ENCODE measurements around the gene C12orf57. TPM values are rescaled to one million over a fixed set of nuclear protein-coding genes. Genes with fewer than 3 reads are reported as not detected.
A peak's percentile ranks its signal among the peaks of the same experiment; 100 is the strongest.

C12orf57 gene
- total RNA-seq, 2 experiments from 2014 or later, result 156 to 181 TPM

DNA sequence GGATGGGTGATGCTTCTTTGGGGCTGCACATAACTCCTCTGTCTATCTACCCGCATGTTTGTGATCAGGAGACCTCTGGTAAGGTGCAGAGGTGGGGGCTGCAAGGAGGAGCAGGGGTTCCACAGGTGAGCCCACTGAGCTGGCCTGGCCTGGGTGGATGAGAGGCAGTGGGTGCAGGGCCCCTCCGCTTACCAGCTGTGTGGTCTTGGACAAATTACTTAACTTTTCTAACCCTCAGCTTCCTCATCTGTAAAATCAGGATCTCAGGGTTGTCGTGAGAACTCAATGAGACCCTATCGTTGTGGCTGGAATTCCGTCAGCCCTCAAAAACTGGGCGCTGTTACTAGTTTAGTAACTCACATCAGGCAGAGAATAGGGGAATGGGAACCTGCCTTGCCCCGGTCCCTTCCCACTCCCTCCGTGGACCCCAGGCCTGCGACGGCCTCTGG, 14.8 kb downstream of the C12orf57 start:
- no peak for DNase-seq

DNA sequence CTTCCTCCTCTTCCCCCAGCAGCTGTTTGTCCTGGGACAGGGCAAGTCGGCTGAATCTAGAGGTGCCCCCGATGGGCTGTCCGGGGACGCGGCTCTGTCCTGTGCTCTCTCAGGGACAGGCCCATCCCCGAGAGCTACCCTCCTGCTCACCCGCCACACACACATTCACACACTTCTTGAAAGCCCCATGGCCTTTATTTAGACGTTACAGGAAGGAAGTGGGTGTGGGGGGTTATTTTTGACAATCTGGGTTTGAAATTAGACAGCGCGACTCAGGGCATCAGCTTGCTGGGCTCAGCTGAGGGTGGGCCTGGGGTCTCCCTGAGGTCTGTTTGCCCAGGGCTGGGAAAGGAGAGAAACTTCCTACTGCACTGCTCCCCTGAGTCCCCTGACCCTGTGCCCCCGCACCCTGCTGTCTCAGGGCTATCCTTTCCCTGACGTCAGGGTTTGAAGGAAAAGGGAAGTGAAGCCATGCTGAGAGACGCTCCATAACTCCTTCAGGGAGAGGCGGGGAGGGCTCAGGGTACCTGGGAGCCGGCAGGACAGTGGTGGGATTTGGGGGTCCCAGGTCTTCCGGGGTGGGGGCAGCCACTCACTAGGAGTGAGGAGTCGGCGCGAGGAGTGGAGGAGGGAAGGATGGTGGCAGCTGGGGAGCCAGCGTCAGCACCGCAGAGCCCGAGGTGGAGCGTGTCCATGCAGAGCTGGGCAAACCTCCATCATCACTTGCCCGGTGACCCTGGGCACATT, 15.4 kb downstream of the C12orf57 start:
- H3K36me3 Mint-ChIP-seq (ENCODE audit: low read depth), result peaks cover 70% of the 10 kb centered on the region
- peak overlapping the region; percentile 93 for H3K27ac Mint-ChIP-seq
- ChIA-PET CTCF (interaction anchor here (0.6 to 13.3 kb wide), 10 partner anchors 15 to 644 kb away, joined by 3 to 388 read pairs (median 4); partner anchors contain the start of genes ATN1, C12orf57, PTPN6 and RNU7-1), POLR2A (interaction anchor here (0.6 to 3.6 kb wide), 3 partner anchors 8 to 124 kb away, joined by 3 to 35 read pairs (median 3); partner anchors contain the start of genes C12orf57, PTPN6 and RNU7-1)
- H3K9me3 Mint-ChIP-seq, result no peaks in the 10 kb centered on the region
- peak overlapping the region; percentile 83 for H3K4me3 Mint-ChIP-seq
- H3K27me3 Mint-ChIP-seq, result no peaks in the 10 kb centered on the region
- H3K4me1 Mint-ChIP-seq, result peaks cover 92% of the 10 kb centered on the region
- DNase-seq, result peak; percentile 80

More for the DNA sequence above, 14.8 kb downstream of the C12orf57 start:
- H3K4me1 Mint-ChIP-seq, result peaks cover 92% of the 10 kb centered on the region
- H3K9me3 Mint-ChIP-seq, result no peaks in the 10 kb centered on the region
- peak overlapping the region; percentile 83 for H3K4me3 Mint-ChIP-seq
- ChIA-PET CTCF (interaction anchor here (1.2 to 13.3 kb wide), 6 partner anchors 15 to 155 kb away, joined by 3 to 388 read pairs (median 6); partner anchors contain the start of genes ATN1, C12orf57, PTPN6 and RNU7-1), POLR2A (interaction anchor here (0.6 to 3.6 kb wide), 4 partner anchors 8 to 124 kb away, joined by 3 to 35 read pairs (median 3); partner anchors contain the start of genes C12orf57, PTPN6 and RNU7-1)
- H3K36me3 Mint-ChIP-seq (ENCODE audit: low read depth), result peaks cover 76% of the 10 kb centered on the region
- peak overlapping the region; percentile 93 for H3K27ac Mint-ChIP-seq
- H3K27me3 Mint-ChIP-seq, result no peaks in the 10 kb centered on the region

DNA sequence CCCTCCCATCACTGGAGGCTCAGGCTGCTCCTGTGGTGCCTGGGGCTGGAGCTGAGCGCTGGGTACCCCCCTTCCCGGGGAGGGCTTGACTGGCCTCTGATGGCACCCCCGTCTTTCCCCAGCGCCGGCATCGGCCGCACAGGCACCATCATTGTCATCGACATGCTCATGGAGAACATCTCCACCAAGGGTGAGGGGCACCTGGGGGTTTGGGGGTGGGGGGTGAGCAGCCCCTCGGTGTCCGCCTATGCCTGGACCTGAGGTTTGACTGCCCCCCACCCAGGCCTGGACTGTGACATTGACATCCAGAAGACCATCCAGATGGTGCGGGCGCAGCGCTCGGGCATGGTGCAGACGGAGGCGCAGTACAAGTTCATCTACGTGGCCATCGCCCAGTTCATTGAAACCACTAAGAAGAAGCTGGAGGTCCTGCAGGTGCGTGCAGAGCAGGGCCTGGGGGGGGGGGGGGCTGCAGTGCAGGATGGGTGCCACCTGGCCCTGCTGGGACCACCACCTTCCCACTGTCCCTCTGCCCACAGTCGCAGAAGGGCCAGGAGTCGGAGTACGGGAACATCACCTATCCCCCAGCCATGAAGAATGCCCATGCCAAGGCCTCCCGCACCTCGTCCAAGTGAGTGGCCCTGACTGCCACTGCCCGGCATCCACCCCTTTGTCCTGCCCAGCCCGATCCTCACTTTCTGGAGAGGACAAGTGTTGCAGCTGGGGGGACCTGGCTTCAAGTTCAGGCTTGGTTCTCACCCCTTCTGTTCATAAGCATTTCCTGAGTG, 16.2 kb downstream of the C12orf57 start:
- peaks cover 92% of the 10 kb centered on the region for H3K4me1 Mint-ChIP-seq
- H3K36me3 Mint-ChIP-seq (ENCODE audit: low read depth), result peaks cover 65% of the 10 kb centered on the region
- peak overlapping the region; percentile 95 for H3K27ac Mint-ChIP-seq
- H3K4me3 Mint-ChIP-seq, result peak overlapping the region; percentile 83
- CTCF ChIA-PET, result interaction anchor here (0.6 to 13.3 kb wide), 12 partner anchors 16 to 643 kb away, joined by 3 to 388 read pairs (median 5); partner anchors contain the start of genes C12orf57, PTPN6, RNU7-1 and SPSB2
- H3K9me3 Mint-ChIP-seq, result no peaks in the 10 kb centered on the region
- POLR2A ChIA-PET, result interaction anchor here (1.4 to 3.6 kb wide), 3 partner anchors 9 to 15 kb away, joined by 3 to 36 read pairs (median 35); partner anchors contain the start of genes C12orf57, PTPN6 and RNU7-1
- H3K27me3 Mint-ChIP-seq, result no peaks in the 10 kb centered on the region
- DNase-seq, result no peak

DNA sequence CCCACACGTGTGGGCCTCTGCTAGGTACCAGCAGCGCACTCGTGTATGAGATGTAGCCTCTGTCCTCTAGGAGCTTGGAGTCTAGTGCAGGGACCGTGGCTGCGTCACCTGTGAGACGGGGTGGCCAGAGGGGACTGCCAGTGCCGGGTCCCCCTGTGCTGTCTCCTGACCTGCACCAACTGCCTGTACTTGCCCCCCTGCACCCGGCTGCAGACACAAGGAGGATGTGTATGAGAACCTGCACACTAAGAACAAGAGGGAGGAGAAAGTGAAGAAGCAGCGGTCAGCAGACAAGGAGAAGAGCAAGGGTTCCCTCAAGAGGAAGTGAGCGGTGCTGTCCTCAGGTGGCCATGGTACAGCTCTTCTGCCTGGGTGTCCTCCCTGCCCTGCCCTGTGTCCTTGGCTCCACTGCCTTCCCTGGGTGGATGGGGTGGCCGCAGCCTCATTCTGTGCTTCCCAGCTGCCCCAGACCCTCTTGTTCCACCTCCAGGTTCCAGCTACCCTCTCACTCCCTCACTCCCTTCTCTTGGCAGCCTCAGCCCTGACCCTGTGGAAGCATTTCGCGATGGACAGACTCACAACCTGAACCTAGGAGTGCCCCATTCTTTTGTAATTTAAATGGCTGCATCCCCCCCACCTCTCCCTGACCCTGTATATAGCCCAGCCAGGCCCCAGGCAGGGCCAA, 16.9 kb downstream of the C12orf57 start:
- Mint-ChIP-seq H3K4me1 (peaks cover 92% of the 10 kb centered on the region), H3K9me3 (no peaks in the 10 kb centered on the region), H3K36me3 (ENCODE audit: low read depth) (peaks cover 66% of the 10 kb centered on the region), H3K27ac (peak overlapping the region; percentile 95), H3K4me3 (peak overlapping the region; percentile 65), H3K27me3 (no peaks in the 10 kb centered on the region)
- CTCF ChIA-PET, result interaction anchor here (0.8 to 13.3 kb wide), 13 partner anchors 9 to 147 kb away, joined by 3 to 388 read pairs (median 4); partner anchors contain the start of genes C12orf57, PTPN6, RNU7-1 and SPSB2
- no peak for DNase-seq
- POLR2A ChIA-PET, result interaction anchor here (3.3 kb wide), 1 partner anchor 15 kb away, joined by 36 read pairs; the partner anchor contains the start of genes C12orf57 and RNU7-1

DNA sequence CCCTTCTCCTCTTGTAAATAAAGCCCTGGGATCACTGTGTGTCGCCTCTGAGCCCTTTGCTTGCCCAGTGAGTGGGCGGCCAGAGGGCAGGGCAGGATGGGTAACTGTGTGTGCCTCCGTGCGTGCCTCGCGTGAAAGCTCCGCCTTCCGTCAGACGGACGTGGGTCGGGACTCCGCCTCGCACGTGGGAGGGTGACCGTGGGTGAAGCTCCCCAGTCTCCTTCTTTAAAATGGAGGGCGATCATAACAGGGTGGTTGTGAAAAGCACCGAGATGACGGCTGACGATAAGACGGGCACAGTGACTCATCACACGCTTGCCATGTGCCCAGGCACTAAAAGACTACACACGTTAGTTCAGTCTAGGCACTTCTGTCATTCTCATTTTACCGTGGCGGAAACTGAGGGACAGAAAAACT, 17.5 kb downstream of the C12orf57 start:
- no peaks in the 10 kb centered on the region for H3K27me3 Mint-ChIP-seq
- H3K4me1 Mint-ChIP-seq, result peaks cover 90% of the 10 kb centered on the region
- H3K9me3 Mint-ChIP-seq, result no peaks in the 10 kb centered on the region
- ChIA-PET CTCF (interaction anchor here (0.6 to 13.3 kb wide), 12 partner anchors 8 to 774 kb away, joined by 3 to 388 read pairs (median 4); partner anchors contain the start of genes C12orf57, PTPN6, RNU7-1 and SPSB2), POLR2A (interaction anchor here (1.1 to 3.3 kb wide), 2 partner anchors 16 to 148 kb away, joined by 4 to 36 read pairs; partner anchors contain the start of genes C12orf57 and RNU7-1)
- peaks cover 65% of the 10 kb centered on the region for H3K36me3 Mint-ChIP-seq (ENCODE audit: low read depth)
- H3K4me3 Mint-ChIP-seq, result peak overlapping the region; percentile 65
- peak overlapping the region; percentile 95 for H3K27ac Mint-ChIP-seq
- peak; percentile 81 for DNase-seq

DNA sequence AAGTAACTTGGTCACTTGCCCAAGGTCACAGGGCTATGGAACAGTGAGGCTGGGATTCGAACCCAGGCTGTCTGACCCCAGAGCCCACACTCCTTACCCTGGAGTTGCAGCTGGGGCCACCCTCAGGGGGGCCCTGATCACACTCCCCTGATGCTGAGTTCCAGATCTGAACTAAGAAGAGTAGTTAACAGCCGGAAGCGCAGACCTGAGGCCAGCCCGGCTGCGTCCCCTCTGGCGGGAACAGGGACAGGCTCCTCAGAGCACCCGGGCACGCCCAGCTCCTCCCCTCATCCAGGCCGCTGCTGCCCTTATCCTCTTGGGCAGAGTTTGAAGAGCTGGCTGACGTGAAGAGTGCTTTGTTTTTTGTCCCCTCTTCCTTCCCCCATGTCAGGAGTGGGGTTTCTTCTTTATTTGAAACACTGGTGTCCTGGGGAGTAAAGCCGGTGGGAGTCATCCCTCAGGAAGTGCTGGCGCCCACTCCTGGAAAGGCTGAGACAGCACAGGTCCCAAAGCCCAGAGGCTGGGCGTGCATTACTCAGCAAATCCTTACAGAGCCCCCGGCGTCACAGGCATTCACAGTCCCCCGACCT, 18.0 kb downstream of the C12orf57 start:
- H3K27ac Mint-ChIP-seq, result peak overlapping the region; percentile 95
- H3K4me1 Mint-ChIP-seq, result peaks cover 87% of the 10 kb centered on the region
- H3K27me3 Mint-ChIP-seq, result no peaks in the 10 kb centered on the region
- peaks cover 63% of the 10 kb centered on the region for H3K36me3 Mint-ChIP-seq (ENCODE audit: low read depth)
- ChIA-PET CTCF (interaction anchor here (0.6 to 13.3 kb wide), 10 partner anchors 8 to 775 kb away, joined by 3 to 388 read pairs (median 6); partner anchors contain the start of genes C12orf57, PTPN6, RNU7-1 and SPSB2), POLR2A (interaction anchor here (1.1 to 3.3 kb wide), 2 partner anchors 17 to 148 kb away, joined by 4 to 36 read pairs; partner anchors contain the start of genes C12orf57 and RNU7-1)
- H3K4me3 Mint-ChIP-seq, result peak overlapping the region; percentile 65
- H3K9me3 Mint-ChIP-seq, result no peaks in the 10 kb centered on the region
- DNase-seq, result no peak

DNA sequence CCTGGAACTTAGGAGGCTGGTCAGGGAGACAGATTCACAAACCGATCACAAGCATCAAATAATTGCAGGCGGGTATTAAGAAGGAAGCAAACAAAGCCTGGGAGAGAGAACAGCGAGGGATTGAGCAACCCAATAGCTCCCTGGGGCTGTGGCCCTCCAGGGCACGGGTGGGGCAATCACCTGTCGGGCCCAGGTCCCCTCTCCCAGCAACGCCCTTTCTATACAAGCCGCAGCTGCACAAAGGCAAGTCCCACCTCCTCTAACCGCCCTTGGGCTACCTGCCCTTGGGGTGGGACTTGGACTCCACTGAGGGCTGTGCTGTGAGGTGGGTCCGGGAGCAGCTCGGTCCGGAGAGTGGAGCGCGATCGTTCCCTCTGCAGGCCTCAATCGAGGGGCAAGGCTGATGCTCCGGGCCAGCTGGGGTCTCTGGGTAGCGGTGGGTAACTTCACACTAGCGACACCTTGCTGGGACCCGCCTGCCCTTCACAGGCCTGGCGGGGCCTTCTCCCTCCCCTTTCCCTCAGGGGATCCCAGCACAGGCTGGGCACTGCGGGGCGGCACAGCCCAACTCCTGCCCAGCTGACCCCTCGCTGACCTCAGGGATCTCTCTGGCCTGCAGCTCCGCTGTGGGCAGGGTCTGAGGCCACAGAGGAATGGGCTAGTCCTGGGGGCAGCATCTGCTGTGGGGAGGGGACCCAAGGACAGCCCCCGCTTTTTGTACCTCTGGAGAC, 18.6 kb downstream of the C12orf57 start:
- Mint-ChIP-seq H3K4me1 (peaks cover 81% of the 10 kb centered on the region), H3K9me3 (no peaks in the 10 kb centered on the region), H3K36me3 (ENCODE audit: low read depth) (peaks cover 61% of the 10 kb centered on the region), H3K4me3 (peak overlapping the region; percentile 65), H3K27me3 (no peaks in the 10 kb centered on the region), H3K27ac (peak overlapping the region; percentile 95)
- ChIA-PET POLR2A (interaction anchor here (1.1 to 3.3 kb wide), 2 partner anchors 17 to 147 kb away, joined by 4 to 36 read pairs; partner anchors contain the start of genes C12orf57 and RNU7-1), CTCF (interaction anchor here (0.6 to 13.3 kb wide), 6 partner anchors 18 to 93 kb away, joined by 3 to 388 read pairs (median 12); partner anchors contain the start of genes C12orf57, PTPN6, RNU7-1 and SPSB2)
- DNase-seq, result no peak

DNA sequence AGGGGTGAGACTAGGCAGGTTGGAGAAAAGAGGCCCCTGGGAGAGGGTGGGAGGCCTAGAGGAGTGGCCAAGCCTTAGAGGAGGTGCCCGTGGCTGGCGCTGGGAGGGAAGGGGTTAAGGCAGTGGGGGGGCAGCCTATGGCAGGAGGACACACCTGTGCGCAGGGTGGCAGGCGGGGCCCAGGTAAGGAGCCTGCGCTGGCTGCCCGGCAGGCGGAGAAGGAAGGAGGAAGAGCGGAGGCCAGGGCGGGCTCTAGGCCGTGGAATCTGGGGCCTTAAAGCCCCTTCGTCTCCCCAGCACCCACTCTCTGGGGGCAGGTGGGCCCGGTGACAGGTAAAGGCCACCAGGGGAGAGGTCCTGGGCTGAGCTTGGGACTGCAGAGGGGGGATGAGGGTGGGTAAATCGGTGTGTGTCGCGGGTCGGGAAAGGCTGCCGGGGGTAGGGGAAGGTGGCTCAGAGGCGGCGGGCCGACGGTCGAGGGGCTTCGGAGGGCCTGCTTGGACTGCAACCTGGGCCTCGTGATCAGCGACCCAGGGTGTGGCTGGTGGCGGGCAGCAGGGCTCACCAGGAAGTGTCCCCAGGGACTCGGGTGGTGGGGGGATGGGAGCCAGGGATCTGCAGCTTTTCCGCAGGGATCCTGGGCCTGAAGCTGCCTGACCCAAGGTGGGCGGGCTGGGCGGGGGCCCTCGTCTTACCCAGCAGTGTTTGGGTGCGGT, 19.4 kb downstream of the C12orf57 start:
- peak overlapping the region; percentile 60 for H3K27ac Mint-ChIP-seq
- H3K36me3 Mint-ChIP-seq (ENCODE audit: low read depth), result peaks cover 58% of the 10 kb centered on the region
- H3K4me3 Mint-ChIP-seq, result no peak overlapping the region
- ChIA-PET CTCF (interaction anchor here (0.6 to 13.3 kb wide), 5 partner anchors 19 to 92 kb away, joined by 3 to 388 read pairs (median 16); partner anchors contain the start of genes C12orf57, PTPN6, RNU7-1 and SPSB2), POLR2A (interaction anchor here (3.3 kb wide), 1 partner anchor 18 kb away, joined by 36 read pairs; the partner anchor contains the start of genes C12orf57 and RNU7-1)
- H3K4me1 Mint-ChIP-seq, result peaks cover 74% of the 10 kb centered on the region
- H3K27me3 Mint-ChIP-seq, result no peaks in the 10 kb centered on the region
- DNase-seq, result no peak
- no peaks in the 10 kb centered on the region for H3K9me3 Mint-ChIP-seq

DNA sequence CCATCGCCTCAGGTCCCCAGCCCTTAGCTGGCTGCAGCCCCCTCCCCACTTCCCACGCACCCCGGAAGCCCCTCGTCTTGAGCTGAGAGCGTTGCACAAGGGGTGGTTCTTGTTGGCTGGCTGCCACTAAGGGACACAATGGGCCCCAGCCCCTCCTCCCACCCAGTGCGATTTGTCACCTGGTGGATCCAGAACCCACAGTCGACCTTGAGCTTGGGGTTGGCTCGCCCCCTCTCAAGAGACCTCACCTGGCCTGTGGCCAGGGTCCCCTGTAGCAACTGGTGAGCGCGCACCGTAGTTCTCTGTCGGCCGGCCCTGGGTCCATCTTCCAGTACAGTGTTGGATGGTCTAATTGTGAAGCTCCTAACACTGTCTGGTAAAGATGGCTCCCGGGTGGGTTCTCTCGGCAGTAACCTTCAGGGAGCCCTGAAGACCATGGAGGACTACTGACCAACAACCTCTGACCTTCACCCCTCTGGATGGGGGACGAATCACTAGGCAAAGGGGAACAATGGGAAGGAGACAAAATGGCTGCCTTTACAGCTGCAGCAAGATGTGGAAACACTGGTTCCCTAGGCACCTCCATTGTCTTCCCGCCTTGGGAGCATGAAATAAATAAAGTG, 20.1 kb downstream of the C12orf57 start:
- ChIA-PET CTCF (interaction anchor here (0.9 to 13.3 kb wide), 7 partner anchors 7 to 93 kb away, joined by 3 to 388 read pairs (median 8); partner anchors contain the start of genes C12orf57, PTPN6, RNU7-1 and SPSB2), POLR2A (interaction anchor here (3.4 kb wide), 1 partner anchor 20 kb away, joined by 27 read pairs; the partner anchor contains the start of genes C12orf57 and RNU7-1)
- no peaks in the 10 kb centered on the region for H3K27me3 Mint-ChIP-seq
- peak overlapping the region; percentile 85 for H3K27ac Mint-ChIP-seq
- peaks cover 58% of the 10 kb centered on the region for H3K36me3 Mint-ChIP-seq (ENCODE audit: low read depth)
- H3K4me1 Mint-ChIP-seq, result peaks cover 73% of the 10 kb centered on the region
- no peak for DNase-seq
- H3K9me3 Mint-ChIP-seq, result no peaks in the 10 kb centered on the region
- H3K4me3 Mint-ChIP-seq, result no peak overlapping the region
